DND-41 (cell line): Measurements from ENCODE around the gene IPO11.

Experiments
- ATAC-seq: fragments of 200-7000 bp; cut with Tn5 transposase; 3 replicates; pipeline ENCODE4 v1.9.1; 2021; ENCODE audit warnings: low read depth; ENCODE audit not compliant: insufficient read depth
- DNase-seq: peaks from one replicate; pipeline ENCODE4 v3.0.0-alpha.2; 2020
- H2AFZ ChIP-seq: 2 replicates; pipeline ENCODE4 v1.6.0; 2012; ENCODE audit warnings: low read depth, low read length
- H3K27ac ChIP-seq: 2 replicates; pipeline ENCODE4 v1.5.1; 2012; ENCODE audit warnings: low read length, inconsistent platforms
- H3K27me3 ChIP-seq: fragments of 200-600 bp; sonication (generic); 2 replicates; pipeline ENCODE4 v1.6.0; 2012; ENCODE audit warnings: low read length, mild to moderate bottlenecking, inconsistent platforms; ENCODE audit not compliant: insufficient read depth, poor library complexity
- H3K36me3 ChIP-seq: 2 replicates; pipeline ENCODE4 v1.5.1; 2012; ENCODE audit warnings: low read length, inconsistent platforms; ENCODE audit not compliant: insufficient read depth
- H3K4me1 ChIP-seq: 2 replicates; pipeline ENCODE4 v1.5.1; 2012; ENCODE audit warnings: mild to moderate bottlenecking, low read length; ENCODE audit not compliant: insufficient read depth
- H3K4me2 ChIP-seq: 2 replicates; pipeline ENCODE4 v1.6.0; 2012; ENCODE audit warnings: mild to moderate bottlenecking, moderate library complexity, low read length, inconsistent platforms; ENCODE audit not compliant: insufficient read depth
- H3K4me3 ChIP-seq, 2 experiments: fragments of 200-600 bp in 1 of 2; shearing (Covaris generic) in 1 of 2; 2 replicates each; pipeline ENCODE4 v1.5.1; 2012 to 2016; ENCODE audit warnings: inconsistent platforms in 2 of 2, low read length in 2 of 2, mild to moderate bottlenecking in 2 of 2, low read depth in 1 of 2, moderate library complexity in 1 of 2
- H3K79me2 ChIP-seq: 2 replicates; pipeline ENCODE4 v1.6.0; 2012; ENCODE audit warnings: low read length, inconsistent platforms; ENCODE audit not compliant: insufficient read depth
- H3K9ac ChIP-seq: 2 replicates; pipeline ENCODE4 v1.6.0; 2012; ENCODE audit warnings: low read depth, mild to moderate bottlenecking, inconsistent platforms, low read length, moderate library complexity
- H3K9me3 ChIP-seq: 2 replicates; pipeline ENCODE4 v1.5.1; 2012; ENCODE audit warnings: low read length, moderate library complexity, mild to moderate bottlenecking, inconsistent platforms; ENCODE audit not compliant: insufficient read depth, severe bottlenecking
- H4K20me1 ChIP-seq: 2 replicates; pipeline ENCODE4 v1.6.0; 2012; ENCODE audit warnings: low read length; ENCODE audit not compliant: insufficient read depth
- CTCF ChIP-seq: IDR thresholded peaks from 2 replicates; pipeline ENCODE4 v1.5.1; 2012; ENCODE audit warnings: borderline replicate concordance, low read length, moderate library complexity, mild to moderate bottlenecking; ENCODE audit not compliant: poor library complexity, severe bottlenecking; ENCODE audit errors: extremely low read depth
- EZH2 ChIP-seq: IDR thresholded peaks from 3 replicates; pipeline ENCODE4 v1.6.1; 2012; ENCODE audit warnings: borderline replicate concordance, low read depth, mild to moderate bottlenecking, moderate library complexity, low read length, inconsistent platforms; ENCODE audit not compliant: severe bottlenecking

The IPO11 gene

GRCh38 chr5:62413711-62414110 lies 1.1 kb downstream of the IPO11 start:
- no peak for DNase-seq
- Histone ChIP-seq H3K9ac (peak overlapping the region; percentile 82), H3K36me3 (peaks cover 15% of the 10 kb centered on the region), H3K4me2 (peak overlapping the region; percentile 91), H3K4me3 (peak overlapping the region; percentile 91 to 97), H3K27me3 (no peaks in the 10 kb centered on the region), H3K9me3 (no peaks in the 10 kb centered on the region), H3K4me1 (peaks cover 31% of the 10 kb centered on the region), H3K79me2 (peaks cover 62% of the 10 kb centered on the region), H3K27ac (peak overlapping the region; percentile 81; the same call in 1 of the 2 replicates), H4K20me1 (peaks cover 14% of the 10 kb centered on the region), H2AFZ (no peak overlapping the region)
- no peak for ATAC-seq
- TF ChIP-seq EZH2, result no peak
- no peak for TF ChIP-seq CTCF

GRCh38 chr5:62418462-62419076 lies 6.0 kb downstream of the IPO11 start:
- H3K36me3 ChIP-seq, result peaks cover 19% of the 10 kb centered on the region; the same call in 1 of the 2 replicates
- H3K9ac ChIP-seq, result no peak overlapping the region
- no peak for DNase-seq
- H3K4me1 ChIP-seq, result peaks cover 22% of the 10 kb centered on the region
- H3K4me2 ChIP-seq, result no peak overlapping the region
- no peak for TF ChIP-seq CTCF
- no peak overlapping the region for H3K4me3 ChIP-seq
- no peaks in the 10 kb centered on the region for H3K27me3 ChIP-seq
- H4K20me1 ChIP-seq, result peaks cover 32% of the 10 kb centered on the region
- H3K79me2 ChIP-seq, result peaks cover 100% of the 10 kb centered on the region
- no peak overlapping the region for H2AFZ ChIP-seq
- H3K9me3 ChIP-seq, result no peaks in the 10 kb centered on the region
- no peak overlapping the region for H3K27ac ChIP-seq
- ATAC-seq, result no peak

- Histone ChIP-seq H3K4me3 (no peak overlapping the region), H3K36me3 (peaks cover 19% of the 10 kb centered on the region; the same call in 1 of the 2 replicates), H3K9me3 (no peaks in the 10 kb centered on the region), H2AFZ (no peak overlapping the region), H3K9ac (no peak overlapping the region), H3K4me2 (no peak overlapping the region), H3K27ac (no peak overlapping the region), H3K4me1 (peaks cover 12% of the 10 kb centered on the region; the same call in 1 of the 2 replicates), H3K27me3 (no peaks in the 10 kb centered on the region), H4K20me1 (peaks cover 28% of the 10 kb centered on the region), H3K79me2 (peaks cover 99% of the 10 kb centered on the region)
- DNase-seq, result no peak
- TF ChIP-seq CTCF (no peak), EZH2 (no peak)
- no peak for ATAC-seq
These were observed 7.0 kb downstream of the IPO11 start for GRCh38 chr5:62419609-62420008.

GRCh38 chr5:62421414-62421813 lies 8.9 kb downstream of the IPO11 start:
- ATAC-seq (no peak), DNase-seq (no peak)
- H3K36me3 ChIP-seq, result peaks cover 19% of the 10 kb centered on the region; the same call in 1 of the 2 replicates
- H3K79me2 ChIP-seq, result peaks cover 99% of the 10 kb centered on the region
- no peak overlapping the region for H2AFZ ChIP-seq
- no peaks in the 10 kb centered on the region for H3K27me3 ChIP-seq
- H3K9ac ChIP-seq, result no peak overlapping the region
- no peaks in the 10 kb centered on the region for H3K4me1 ChIP-seq
- no peak overlapping the region for H3K4me3 ChIP-seq
- peaks cover 32% of the 10 kb centered on the region for H4K20me1 ChIP-seq
- no peaks in the 10 kb centered on the region for H3K9me3 ChIP-seq
- no peak overlapping the region for H3K27ac ChIP-seq
- no peak overlapping the region for H3K4me2 ChIP-seq
- TF ChIP-seq CTCF, result no peak
- TF ChIP-seq EZH2, result no peak
